Epithelial cell of esophagus (primary cell): Measurements from ENCODE around the gene EFCAB6.
A peak's percentile ranks its signal among the peaks of the same experiment; 100 is the strongest.

ENCODE experiments used
- DNase-seq: peaks from one replicate; pipeline ENCODE4 v3.0.0; 2010; ENCODE audit warnings: low read depth
- H3K4me3 ChIP-seq: 2 replicates; pipeline ENCODE4 v1.5.1; 2011; ENCODE audit warnings: mild to moderate bottlenecking, low read length, control low read depth
- CTCF ChIP-seq: IDR thresholded peaks from 2 replicates; pipeline ENCODE4 v1.5.1; 2011; ENCODE audit warnings: low read depth, mild to moderate bottlenecking, low read length, control low read depth, inconsistent platforms; ENCODE audit not compliant: insufficient read depth; ENCODE audit errors: missing control alignments

EFCAB6 gene

GRCh38 chr22:43485502-43486089 is 326.5 kb downstream of the EFCAB6 start:
- no peak overlapping the region for H3K4me3 ChIP-seq
- no peak for DNase-seq
- TF ChIP-seq CTCF, result no peak

GRCh38 chr22:43484227-43484626 is 327.9 kb downstream of the EFCAB6 start:
- TF ChIP-seq CTCF, result no peak
- no peak for DNase-seq

GRCh38 chr22:43483669-43484068 is 328.4 kb downstream of the EFCAB6 start:
- TF ChIP-seq CTCF, result no peak
- H3K4me3 ChIP-seq, result no peak overlapping the region
- no peak for DNase-seq

More at GRCh38 chr22:43484227-43484626, 327.9 kb downstream of the EFCAB6 start:
- H3K4me3 ChIP-seq, result no peak overlapping the region

- no peak overlapping the region for H3K4me3 ChIP-seq
- no peak for DNase-seq
- no peak for TF ChIP-seq CTCF
Measured at GRCh38 chr22:43483266-43483665, 328.8 kb downstream of the EFCAB6 start.

- H3K4me3 ChIP-seq, result no peak overlapping the region
- no peak for DNase-seq
- TF ChIP-seq CTCF, result no peak
Measured at GRCh38 chr22:43482318-43482625, 329.8 kb downstream of the EFCAB6 start.

- DNase-seq, result no peak
- peak; percentile 12 for TF ChIP-seq CTCF
- H3K4me3 ChIP-seq, result no peak overlapping the region
Measured at GRCh38 chr22:43481568-43482317, 330.4 kb downstream of the EFCAB6 start.

GRCh38 chr22:43479962-43480361 is 332.1 kb downstream of the EFCAB6 start:
- no peak for TF ChIP-seq CTCF
- DNase-seq, result no peak
- no peak overlapping the region for H3K4me3 ChIP-seq
